PC-3 (cell line): ENCODE data around the gene PAPSS2. TPM values are rescaled to one million over a fixed set of nuclear protein-coding genes. Genes with fewer than 3 reads are reported as not detected.

Experiments
- ATAC-seq: fragments of 200-7000 bp; cut with Tn5 transposase; 2 replicates; pipeline ENCODE4 v1.9.1; 2020; ENCODE audit warnings: mild to moderate bottlenecking, moderate library complexity
- BruUV-seq: library from RNA; stranded (reverse); fragments of 400-500 nt; replicated peaks from 2 replicates; lab custom pipeline; 2021; lab: Mats Ljungman, UMichigan
- CTCF ChIA-PET: fragments of 300-600 bp; sonication (Branson Sonifier 250); formaldehyde crosslinking; loops from one replicate; lab custom pipeline; 2022; ENCODE audit warnings: antibody characterized with exemption; lab: Charles Lee
- POLR2A ChIA-PET: fragments of 300-600 bp; sonication (Branson Sonifier 250); formaldehyde crosslinking; loops from one replicate; lab custom pipeline; 2022; ENCODE audit warnings: antibody characterized with exemption; ENCODE audit not compliant: unreplicated experiment; lab: Charles Lee
- DNase-seq: peaks from one replicate; pipeline ENCODE4 v3.0.0-alpha.2; 2015
- H2AFZ ChIP-seq: fragments of 300-600 bp; sonication (generic); 2 replicates; pipeline ENCODE4 v1.6.0; 2016; ENCODE audit warnings: antibody characterized with exemption, low read length
- H3F3A ChIP-seq: fragments of 300-600 bp; sonication (generic); one replicate; pipeline ENCODE4 v1.6.0; 2017; ENCODE audit warnings: antibody characterized with exemption, low read length, control low read depth, mild to moderate bottlenecking; ENCODE audit not compliant: unreplicated experiment
- H3K27ac ChIP-seq: fragments of 300-600 bp; sonication (generic); 2 replicates; pipeline ENCODE4 v1.5.1; 2016; ENCODE audit warnings: mild to moderate bottlenecking, low read length
- H3K27me3 ChIP-seq: fragments of 300-600 bp; sonication (generic); 2 replicates; pipeline ENCODE4 v1.6.1; 2016; ENCODE audit warnings: low read length, mixed read lengths
- H3K36me3 ChIP-seq: fragments of 300-600 bp; sonication (generic); 2 replicates; pipeline ENCODE4 v1.6.1; 2016; ENCODE audit warnings: low read depth, mixed run types, low read length, mixed read lengths
- H3K4me1 ChIP-seq: fragments of 300-600 bp; sonication (generic); 2 replicates; pipeline ENCODE4 v1.5.1; 2016; ENCODE audit warnings: low read length; ENCODE audit not compliant: insufficient read depth
- H3K4me2 ChIP-seq: fragments of 300-600 bp; sonication (generic); 2 replicates; pipeline ENCODE4 v1.6.0; 2016; ENCODE audit warnings: low read length
- H3K4me3 ChIP-seq: fragments of 300-600 bp; sonication (generic); 2 replicates; pipeline ENCODE4 v1.5.1; 2016; ENCODE audit warnings: mild to moderate bottlenecking, low read length, mixed read lengths
- H3K79me2 ChIP-seq: fragments of 300-600 bp; sonication (generic); 2 replicates; pipeline ENCODE4 v1.6.1; 2017; ENCODE audit warnings: low read length, mixed read lengths
- H3K9ac ChIP-seq: fragments of 300-600 bp; sonication (generic); 2 replicates; pipeline ENCODE4 v1.6.0; 2016; ENCODE audit warnings: mild to moderate bottlenecking, low read length
- H3K9me2 ChIP-seq: fragments of 300-600 bp; sonication (generic); replicated peaks from 2 replicates; pipeline ENCODE4 v1.6.1; 2016; ENCODE audit warnings: mixed run types, low read length, mixed read lengths
- H3K9me3 ChIP-seq: fragments of 300-600 bp; sonication (generic); 2 replicates; pipeline ENCODE4 v1.6.1; 2016; ENCODE audit warnings: low read length, mixed read lengths
- H4K20me1 ChIP-seq: fragments of 300-600 bp; sonication (generic); 2 replicates; pipeline ENCODE4 v1.6.1; 2016; ENCODE audit warnings: low read length, mixed read lengths
- EZH2 ChIP-seq: fragments of 300-600 bp; sonication (generic); IDR thresholded peaks from one replicate; pipeline ENCODE4 v1.6.1; 2017; ENCODE audit warnings: antibody characterized with exemption, mild to moderate bottlenecking, low read length; ENCODE audit not compliant: unreplicated experiment
- EZH2phosphoT487 ChIP-seq: fragments of 300-600 bp; sonication (generic); IDR thresholded peaks from 2 replicates; pipeline ENCODE4 v1.6.1; 2018; ENCODE audit warnings: mild to moderate bottlenecking, antibody characterized with exemption, low read length, borderline replicate concordance
- intact Hi-C: fragments of 100-400 bp; cut with micrococcal nuclease; formaldehyde crosslinking; loops from 2 replicates; pipeline ENCODE4 v1.9.0; 2023
- total RNA-seq: library from RNA; depleted of rRNA; stranded (reverse); fragments of >200 nt; gene quantifications from 2 replicates; pipeline ENCODE4 v1.2.3, GENCODE V29; 2014
- TF ChIP-seq, protein P1 (sequence below): fragments of 300-600 bp; sonication (generic); conservative IDR thresholded peaks from 2 replicates; pipeline ENCODE4 v1.5.1; 2017; ENCODE audit warnings: antibody characterized with exemption, low read depth, mild to moderate bottlenecking, low read length

The PAPSS2 gene
- total RNA-seq, 1 experiment from 2014 or later = 16.4 TPM

DNA sequence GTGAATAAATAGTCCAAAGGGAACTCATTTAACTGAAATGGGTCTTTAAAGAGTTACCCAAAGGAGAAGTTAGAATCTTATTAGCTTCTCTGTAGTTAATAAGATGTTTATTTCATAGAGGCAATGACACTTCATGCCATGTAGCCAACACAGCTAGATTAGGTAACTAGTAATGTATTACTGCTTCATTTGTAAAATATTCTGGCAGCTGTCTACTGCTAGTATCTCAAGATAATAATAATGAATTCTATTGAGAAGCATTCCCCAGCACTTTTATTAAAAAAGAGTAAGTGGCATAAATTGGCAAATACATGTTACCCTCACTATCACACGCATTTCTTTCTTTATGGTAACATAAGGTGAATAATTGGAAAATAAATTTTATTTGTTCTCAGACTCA is 10.1 kb downstream of the PAPSS2 start:
- Histone ChIP-seq H3K4me3 (no peak overlapping the region), H3K36me3 (no peaks in the 10 kb centered on the region), H3K9me2 (no peaks in the 10 kb centered on the region), H2AFZ (no peak overlapping the region), H3K4me2 (no peak overlapping the region), H3F3A (no peaks in the 10 kb centered on the region), H4K20me1 (no peaks in the 10 kb centered on the region), H3K9ac (no peak overlapping the region), H3K27me3 (no peaks in the 10 kb centered on the region), H3K27ac (no peak overlapping the region), H3K9me3 (no peaks in the 10 kb centered on the region), H3K4me1 (peaks cover 2% of the 10 kb centered on the region; the same call in 1 of the 2 replicates), H3K79me2 (no peaks in the 10 kb centered on the region)
- ChIA-PET POLR2A (no interaction called here), CTCF (no interaction called here)
- intact Hi-C loops = no loop called here
- DNase-seq = no peak
- no TSS peak for BruUV-seq
- no peak for ATAC-seq
- TF ChIP-seq EZH2phosphoT487 = no peak
- TF ChIP-seq, protein P1, sequence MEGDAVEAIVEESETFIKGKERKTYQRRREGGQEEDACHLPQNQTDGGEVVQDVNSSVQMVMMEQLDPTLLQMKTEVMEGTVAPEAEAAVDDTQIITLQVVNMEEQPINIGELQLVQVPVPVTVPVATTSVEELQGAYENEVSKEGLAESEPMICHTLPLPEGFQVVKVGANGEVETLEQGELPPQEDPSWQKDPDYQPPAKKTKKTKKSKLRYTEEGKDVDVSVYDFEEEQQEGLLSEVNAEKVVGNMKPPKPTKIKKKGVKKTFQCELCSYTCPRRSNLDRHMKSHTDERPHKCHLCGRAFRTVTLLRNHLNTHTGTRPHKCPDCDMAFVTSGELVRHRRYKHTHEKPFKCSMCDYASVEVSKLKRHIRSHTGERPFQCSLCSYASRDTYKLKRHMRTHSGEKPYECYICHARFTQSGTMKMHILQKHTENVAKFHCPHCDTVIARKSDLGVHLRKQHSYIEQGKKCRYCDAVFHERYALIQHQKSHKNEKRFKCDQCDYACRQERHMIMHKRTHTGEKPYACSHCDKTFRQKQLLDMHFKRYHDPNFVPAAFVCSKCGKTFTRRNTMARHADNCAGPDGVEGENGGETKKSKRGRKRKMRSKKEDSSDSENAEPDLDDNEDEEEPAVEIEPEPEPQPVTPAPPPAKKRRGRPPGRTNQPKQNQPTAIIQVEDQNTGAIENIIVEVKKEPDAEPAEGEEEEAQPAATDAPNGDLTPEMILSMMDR = no peak
- TF ChIP-seq EZH2 = no peak

DNA sequence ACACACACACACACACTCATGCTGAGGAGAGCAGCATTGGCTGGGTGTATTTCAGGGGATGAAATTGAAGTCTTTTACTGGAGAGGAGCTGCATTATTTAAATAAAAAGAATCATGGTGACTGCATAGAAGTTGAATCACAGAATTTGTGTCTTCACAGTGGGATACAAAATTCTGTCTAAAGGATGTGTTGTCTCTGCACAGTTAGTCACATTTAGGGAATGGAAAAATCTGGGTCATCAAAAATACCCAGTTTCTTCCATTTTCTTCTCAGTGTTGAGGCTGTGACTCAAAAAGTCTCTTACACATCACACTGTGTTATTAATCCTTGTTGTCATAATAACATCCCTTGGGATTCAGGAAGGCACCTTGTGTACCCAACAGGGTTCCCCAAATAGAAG is 10.9 kb downstream of the PAPSS2 start:
- no TSS peak for BruUV-seq
- Histone ChIP-seq H3K4me1 (peaks cover 10% of the 10 kb centered on the region), H3K27me3 (no peaks in the 10 kb centered on the region), H3K36me3 (no peaks in the 10 kb centered on the region), H3K9me2 (no peaks in the 10 kb centered on the region), H3K4me3 (no peak overlapping the region), H3F3A (no peaks in the 10 kb centered on the region), H3K9ac (no peak overlapping the region), H2AFZ (no peak overlapping the region), H3K9me3 (no peaks in the 10 kb centered on the region), H4K20me1 (no peaks in the 10 kb centered on the region), H3K27ac (no peak overlapping the region), H3K4me2 (no peak overlapping the region), H3K79me2 (no peaks in the 10 kb centered on the region)
- ChIA-PET POLR2A (no interaction called here), CTCF (no interaction called here)
- no peak for ATAC-seq
- DNase-seq = no peak
- intact Hi-C loops = no loop called here
- TF ChIP-seq EZH2 (no peak), EZH2phosphoT487 (no peak)
- TF ChIP-seq, protein P1 = no peak

DNA sequence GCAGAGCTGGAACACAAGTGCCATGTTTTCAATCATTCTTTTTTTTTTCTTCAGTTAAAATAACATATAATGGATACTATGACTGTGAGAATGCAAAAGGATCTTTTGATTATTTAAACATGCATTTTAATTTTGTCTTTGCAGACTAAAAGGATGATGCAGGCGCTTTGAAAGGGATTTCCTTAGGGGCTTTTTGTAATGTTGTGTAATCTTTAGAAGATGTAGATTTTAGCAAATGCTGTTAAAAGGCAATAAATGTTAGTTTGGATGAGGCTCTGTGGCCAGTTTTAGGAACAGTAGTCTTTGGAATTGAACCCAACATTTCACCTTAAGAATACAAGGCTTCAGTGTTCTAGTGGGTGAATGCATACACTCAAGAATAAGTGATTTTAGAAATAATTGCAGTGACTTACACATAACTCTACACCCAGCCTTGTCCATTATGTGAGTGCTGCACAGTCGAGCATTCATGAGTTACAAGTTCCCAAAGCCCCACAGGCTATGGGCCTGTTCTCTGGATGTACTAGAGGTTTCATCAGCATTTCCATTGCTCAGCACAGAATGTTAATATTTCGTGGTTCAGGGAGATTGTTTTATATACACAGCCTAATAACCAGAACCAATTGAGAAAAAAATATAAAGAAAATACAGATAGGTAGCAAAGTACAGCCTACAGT is 11.6 kb downstream of the PAPSS2 start:
- Histone ChIP-seq H3K4me1 (peaks cover 16% of the 10 kb centered on the region), H3K9ac (no peak overlapping the region), H3K4me3 (no peak overlapping the region), H4K20me1 (no peaks in the 10 kb centered on the region), H3K79me2 (no peaks in the 10 kb centered on the region), H3K9me3 (no peaks in the 10 kb centered on the region), H3K27me3 (no peaks in the 10 kb centered on the region), H3K36me3 (no peaks in the 10 kb centered on the region), H3K9me2 (no peaks in the 10 kb centered on the region), H3F3A (peaks cover under 1% of the 10 kb centered on the region), H3K27ac (no peak overlapping the region), H2AFZ (no peak overlapping the region), H3K4me2 (no peak overlapping the region)
- POLR2A ChIA-PET = no interaction called here
- DNase-seq (no peak), ATAC-seq (no peak)
- CTCF ChIA-PET = no interaction called here
- intact Hi-C loops = no loop called here
- TF ChIP-seq EZH2phosphoT487 (no peak), EZH2 (no peak)
- TF ChIP-seq, protein P1 = no peak
- no TSS peak for BruUV-seq
